HEK293 (cell line): ENCODE results near the gene HOXC5.

Experiments
- CTCF ChIA-PET: fragments of 350-600 bp; formaldehyde crosslinking; extraction: SDS; loops from one replicate; lab custom pipeline; 2021; ENCODE audit warnings: antibody characterized with exemption; lab: Yijun Ruan, JAX
- POLR2A ChIA-PET: fragments of 300-600 bp; formaldehyde crosslinking; extraction: SDS; loops from one replicate; lab custom pipeline; 2020; ENCODE audit warnings: antibody characterized with exemption, inconsistent platforms; lab: Yijun Ruan, JAX
- H3K27ac ChIP-seq: fragments of 200-500 bp; sonication (Bioruptor generic); 2 replicates; pipeline ENCODE4 v1.5.1; 2014; ENCODE audit warnings: low read depth, low read length, control low read depth, inconsistent platforms; ENCODE audit errors: extremely low read depth
- H3K36me3 ChIP-seq, 2 experiments: fragments of 200-500 bp in 1 of 2; sonication (Bioruptor generic) in 1 of 2; 1 replicate in 1 of 2; 2 replicates in 1 of 2; pipeline ENCODE4 v1.5.1; 2014 to 2017; ENCODE audit warnings: inconsistent platforms in 2 of 2, low read length in 2 of 2; ENCODE audit not compliant: control insufficient read depth in 2 of 2, insufficient read depth in 1 of 2
- H3K4me1 ChIP-seq: fragments of 200-500 bp; sonication (Bioruptor generic); 2 replicates; pipeline ENCODE4 v1.5.1; 2014; ENCODE audit warnings: mild to moderate bottlenecking, low read length, inconsistent platforms; ENCODE audit not compliant: control insufficient read depth, insufficient read depth
- H3K4me3 ChIP-seq: 2 replicates; pipeline ENCODE4 v1.5.1; 2011; ENCODE audit warnings: low read depth, mild to moderate bottlenecking, control low read depth, low read length, moderate library complexity
- H3K9me3 ChIP-seq: fragments of 200-500 bp; sonication (Bioruptor generic); 2 replicates; pipeline ENCODE4 v1.5.1; 2014; ENCODE audit warnings: low read depth, low read length, inconsistent platforms; ENCODE audit not compliant: control insufficient read depth, insufficient read depth
- HIC1 ChIP-seq: fragments of 450-650 bp; formaldehyde crosslinking; IDR thresholded peaks from 2 replicates; pipeline ENCODE4 v1.5.1; 2016; ENCODE audit warnings: missing biosample characterization, missing genetic modification characterization
- IKZF3 ChIP-seq: fragments of 450-650 bp; IDR thresholded peaks from 2 replicates; pipeline ENCODE4 v1.5.0; 2018; ENCODE audit warnings: missing biosample characterization, mild to moderate bottlenecking, missing genetic modification characterization, moderate library complexity
- KLF8 ChIP-seq: fragments of 450-650 bp; formaldehyde crosslinking; IDR thresholded peaks from 2 replicates; pipeline ENCODE4 v1.5.1; 2016; ENCODE audit warnings: missing biosample characterization, missing genetic modification characterization
- PRDM1 ChIP-seq: fragments of 450-650 bp; formaldehyde crosslinking; IDR thresholded peaks from 2 replicates; pipeline ENCODE4; 2016; ENCODE audit warnings: missing biosample characterization, missing genetic modification characterization
- ZNF10 ChIP-seq: fragments of 450-650 bp; formaldehyde crosslinking; IDR thresholded peaks from 2 replicates; pipeline ENCODE4 v1.5.1; 2017; ENCODE audit warnings: missing biosample characterization, missing genetic modification characterization
- ZNF174 ChIP-seq: fragments of 450-650 bp; formaldehyde crosslinking; IDR thresholded peaks from 2 replicates; pipeline ENCODE4 v1.5.0; 2017; ENCODE audit warnings: missing biosample characterization, mild to moderate bottlenecking, missing genetic modification characterization
- ZNF335 ChIP-seq: fragments of 450-650 bp; formaldehyde crosslinking; conservative IDR thresholded peaks from 2 replicates; pipeline ENCODE4 v1.5.1; 2016; ENCODE audit warnings: missing biosample characterization, missing genetic modification characterization
- ZNF394 ChIP-seq: fragments of 450-650 bp; formaldehyde crosslinking; IDR thresholded peaks from 2 replicates; pipeline ENCODE4 v1.5.1; 2016; ENCODE audit warnings: missing biosample characterization, missing genetic modification characterization, mild to moderate bottlenecking, moderate library complexity, borderline replicate concordance
- ZNF555 ChIP-seq: fragments of 450-650 bp; formaldehyde crosslinking; conservative IDR thresholded peaks from 2 replicates; pipeline ENCODE4 v1.5.1; 2017; ENCODE audit warnings: missing biosample characterization, mild to moderate bottlenecking, missing genetic modification characterization, inconsistent platforms
- ZNF561 ChIP-seq: fragments of 450-650 bp; IDR thresholded peaks from 2 replicates; pipeline ENCODE4 v1.5.1; 2018; ENCODE audit warnings: missing biosample characterization, missing genetic modification characterization, borderline replicate concordance
- ZNF629 ChIP-seq: fragments of 450-650 bp; formaldehyde crosslinking; IDR thresholded peaks from 2 replicates; pipeline ENCODE4 v1.5.1; 2017; ENCODE audit warnings: missing biosample characterization, missing genetic modification characterization
- ZNF830 ChIP-seq: fragments of 450-650 bp; IDR thresholded peaks from 2 replicates; pipeline ENCODE4 v1.5.0; 2018; ENCODE audit warnings: missing biosample characterization, missing genetic modification characterization, low read depth, mild to moderate bottlenecking, moderate library complexity
- TF ChIP-seq, protein P1 (sequence below): fragments of 450-650 bp; formaldehyde crosslinking; IDR thresholded peaks from 2 replicates; pipeline ENCODE4 v1.5.1; 2016; ENCODE audit warnings: missing biosample characterization, missing genetic modification characterization
- TF ChIP-seq, protein P2 (sequence below): fragments of 450-650 bp; formaldehyde crosslinking; IDR thresholded peaks from 2 replicates; pipeline ENCODE4 v1.5.1; 2016; ENCODE audit warnings: missing biosample characterization, missing genetic modification characterization
- TF ChIP-seq, protein P3 (sequence below): fragments of 450-650 bp; formaldehyde crosslinking; IDR thresholded peaks from 2 replicates; pipeline ENCODE4 v1.5.1; 2017; ENCODE audit warnings: missing biosample characterization, missing genetic modification characterization
- TF ChIP-seq, protein P4 (sequence below): fragments of 450-650 bp; formaldehyde crosslinking; IDR thresholded peaks from 2 replicates; pipeline ENCODE4 v1.5.1; 2016; ENCODE audit warnings: missing biosample characterization, missing genetic modification characterization
- TF ChIP-seq, protein P5 (sequence below): fragments of 450-650 bp; formaldehyde crosslinking; IDR thresholded peaks from 2 replicates; pipeline ENCODE4 v1.5.1; 2016; ENCODE audit warnings: missing biosample characterization, missing genetic modification characterization

HOXC5 gene

GRCh38 chr12:53992377-53992889 lies 40.4 kb upstream of the HOXC5 start:
- H3K27ac ChIP-seq: no peak overlapping the region; the same call in 1 of the 2 replicates
- no peak overlapping the region for H3K4me3 ChIP-seq
- TF ChIP-seq, protein P1, sequence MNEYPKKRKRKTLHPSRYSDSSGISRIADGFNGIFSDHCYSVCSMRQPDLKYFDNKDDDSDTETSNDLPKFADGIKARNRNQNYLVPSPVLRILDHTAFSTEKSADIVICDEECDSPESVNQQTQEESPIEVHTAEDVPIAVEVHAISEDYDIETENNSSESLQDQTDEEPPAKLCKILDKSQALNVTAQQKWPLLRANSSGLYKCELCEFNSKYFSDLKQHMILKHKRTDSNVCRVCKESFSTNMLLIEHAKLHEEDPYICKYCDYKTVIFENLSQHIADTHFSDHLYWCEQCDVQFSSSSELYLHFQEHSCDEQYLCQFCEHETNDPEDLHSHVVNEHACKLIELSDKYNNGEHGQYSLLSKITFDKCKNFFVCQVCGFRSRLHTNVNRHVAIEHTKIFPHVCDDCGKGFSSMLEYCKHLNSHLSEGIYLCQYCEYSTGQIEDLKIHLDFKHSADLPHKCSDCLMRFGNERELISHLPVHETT: no peak
- TF ChIP-seq, protein P2, sequence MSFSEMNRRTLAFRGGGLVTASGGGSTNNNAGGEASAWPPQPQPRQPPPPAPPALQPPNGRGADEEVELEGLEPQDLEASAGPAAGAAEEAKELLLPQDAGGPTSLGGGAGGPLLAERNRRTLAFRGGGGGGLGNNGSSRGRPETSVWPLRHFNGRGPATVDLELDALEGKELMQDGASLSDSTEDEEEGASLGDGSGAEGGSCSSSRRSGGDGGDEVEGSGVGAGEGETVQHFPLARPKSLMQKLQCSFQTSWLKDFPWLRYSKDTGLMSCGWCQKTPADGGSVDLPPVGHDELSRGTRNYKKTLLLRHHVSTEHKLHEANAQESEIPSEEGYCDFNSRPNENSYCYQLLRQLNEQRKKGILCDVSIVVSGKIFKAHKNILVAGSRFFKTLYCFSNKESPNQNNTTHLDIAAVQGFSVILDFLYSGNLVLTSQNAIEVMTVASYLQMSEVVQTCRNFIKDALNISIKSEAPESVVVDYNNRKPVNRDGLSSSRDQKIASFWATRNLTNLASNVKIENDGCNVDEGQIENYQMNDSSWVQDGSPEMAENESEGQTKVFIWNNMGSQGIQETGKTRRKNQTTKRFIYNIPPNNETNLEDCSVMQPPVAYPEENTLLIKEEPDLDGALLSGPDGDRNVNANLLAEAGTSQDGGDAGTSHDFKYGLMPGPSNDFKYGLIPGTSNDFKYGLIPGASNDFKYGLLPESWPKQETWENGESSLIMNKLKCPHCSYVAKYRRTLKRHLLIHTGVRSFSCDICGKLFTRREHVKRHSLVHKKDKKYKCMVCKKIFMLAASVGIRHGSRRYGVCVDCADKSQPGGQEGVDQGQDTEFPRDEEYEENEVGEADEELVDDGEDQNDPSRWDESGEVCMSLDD (tag by site-specific recombination): peak; percentile 5; the same call in 1 of the 2 replicates
- TF ChIP-seq ZNF629 (tag by site-specific recombination) (no peak), ZNF10 (tag by site-specific recombination) (no peak), KLF8 (0 out of 2 replicates have a peak, but pooled peaks have one; percentile 24), ZNF335 (tag by site-specific recombination) (0 out of 2 replicates have a peak, but pooled peaks have one; percentile 23), HIC1 (tag by site-specific recombination) (no peak), ZNF174 (tag by site-specific recombination) (no peak), PRDM1 (peak; percentile 63), ZNF555 (no peak)
- TF ChIP-seq, all 188 proteins: peak for 4
- no peaks in the 10 kb centered on the region for H3K36me3 ChIP-seq
- CTCF ChIA-PET: interaction anchor here (0.6 to 3.0 kb wide), 8 partner anchors 8 to 246 kb away, joined by 3 to 25 read pairs (median 6); partner anchors contain the start of gene HOXC10
- POLR2A ChIA-PET: no interaction called here
- peaks cover 44% of the 10 kb centered on the region for H3K4me1 ChIP-seq
- no peaks in the 10 kb centered on the region for H3K9me3 ChIP-seq

DNA sequence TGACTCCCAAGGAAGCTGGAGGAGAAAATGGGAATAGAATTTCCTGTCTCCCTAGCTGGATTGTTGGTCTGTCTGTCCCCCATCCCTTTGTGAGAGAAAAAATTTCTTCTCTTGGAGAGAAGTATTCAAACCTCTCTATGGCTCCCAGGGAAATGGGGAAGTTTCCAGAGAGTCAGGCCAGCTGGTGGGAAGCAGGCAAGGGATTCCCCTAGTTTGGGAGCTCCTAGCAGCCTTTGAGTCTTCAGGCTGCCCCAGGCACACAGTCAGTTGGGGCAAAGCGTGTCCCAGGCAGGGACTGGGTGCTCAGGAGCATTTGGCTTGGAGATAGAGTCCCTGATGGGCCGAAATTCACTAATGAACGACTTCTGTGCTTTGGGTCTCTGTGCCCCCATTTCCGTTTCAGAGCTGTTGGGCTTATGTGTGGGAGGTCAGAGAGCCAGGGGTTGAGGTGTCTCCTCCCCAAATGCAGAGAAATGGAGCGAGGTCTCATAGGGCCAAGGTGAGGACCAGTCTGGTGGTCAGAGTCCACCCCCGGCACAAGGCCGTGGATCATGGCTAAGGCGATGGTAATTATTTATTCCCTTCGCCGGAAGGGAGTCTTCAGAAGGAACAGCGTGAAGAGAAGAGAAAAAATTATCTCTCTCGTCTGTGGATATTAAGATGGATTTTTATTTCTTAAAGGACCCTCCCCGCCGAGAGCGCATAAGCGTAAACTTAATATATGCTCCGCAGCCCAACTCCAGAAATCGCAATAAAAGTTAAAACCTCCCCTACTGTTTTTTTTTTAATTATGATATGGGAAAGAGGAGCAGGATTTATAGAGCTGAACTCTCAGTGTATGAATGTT lies 39.5 kb upstream of the HOXC5 start:
- Histone ChIP-seq H3K9me3 (no peaks in the 10 kb centered on the region), H3K36me3 (no peaks in the 10 kb centered on the region), H3K4me1 (peaks cover 44% of the 10 kb centered on the region), H3K27ac (no peak overlapping the region; the same call in 1 of the 2 replicates), H3K4me3 (no peak overlapping the region)
- ChIA-PET POLR2A (interaction anchor here (0.6 kb wide), 1 partner anchor 24 kb away, joined by 5 read pairs; no protein-coding TSS in a partner anchor), CTCF (interaction anchor here (1.7 to 3.0 kb wide), 3 partner anchors 9 to 247 kb away, joined by 5 to 25 read pairs (median 10); partner anchors contain the start of gene HOXC10)
- TF ChIP-seq, protein P3, sequence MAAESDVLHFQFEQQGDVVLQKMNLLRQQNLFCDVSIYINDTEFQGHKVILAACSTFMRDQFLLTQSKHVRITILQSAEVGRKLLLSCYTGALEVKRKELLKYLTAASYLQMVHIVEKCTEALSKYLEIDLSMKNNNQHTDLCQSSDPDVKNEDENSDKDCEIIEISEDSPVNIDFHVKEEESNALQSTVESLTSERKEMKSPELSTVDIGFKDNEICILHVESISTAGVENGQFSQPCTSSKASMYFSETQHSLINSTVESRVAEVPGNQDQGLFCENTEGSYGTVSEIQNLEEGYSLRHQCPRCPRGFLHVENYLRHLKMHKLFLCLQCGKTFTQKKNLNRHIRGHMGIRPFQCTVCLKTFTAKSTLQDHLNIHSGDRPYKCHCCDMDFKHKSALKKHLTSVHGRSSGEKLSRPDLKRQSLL (tag by site-specific recombination): peak; percentile 89
- TF ChIP-seq, protein P4, sequence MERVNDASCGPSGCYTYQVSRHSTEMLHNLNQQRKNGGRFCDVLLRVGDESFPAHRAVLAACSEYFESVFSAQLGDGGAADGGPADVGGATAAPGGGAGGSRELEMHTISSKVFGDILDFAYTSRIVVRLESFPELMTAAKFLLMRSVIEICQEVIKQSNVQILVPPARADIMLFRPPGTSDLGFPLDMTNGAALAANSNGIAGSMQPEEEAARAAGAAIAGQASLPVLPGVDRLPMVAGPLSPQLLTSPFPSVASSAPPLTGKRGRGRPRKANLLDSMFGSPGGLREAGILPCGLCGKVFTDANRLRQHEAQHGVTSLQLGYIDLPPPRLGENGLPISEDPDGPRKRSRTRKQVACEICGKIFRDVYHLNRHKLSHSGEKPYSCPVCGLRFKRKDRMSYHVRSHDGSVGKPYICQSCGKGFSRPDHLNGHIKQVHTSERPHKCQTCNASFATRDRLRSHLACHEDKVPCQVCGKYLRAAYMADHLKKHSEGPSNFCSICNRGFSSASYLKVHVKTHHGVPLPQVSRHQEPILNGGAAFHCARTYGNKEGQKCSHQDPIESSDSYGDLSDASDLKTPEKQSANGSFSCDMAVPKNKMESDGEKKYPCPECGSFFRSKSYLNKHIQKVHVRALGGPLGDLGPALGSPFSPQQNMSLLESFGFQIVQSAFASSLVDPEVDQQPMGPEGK (tag by site-specific recombination): peak; percentile 13; the same call in 1 of the 2 replicates
- TF ChIP-seq, protein P5, sequence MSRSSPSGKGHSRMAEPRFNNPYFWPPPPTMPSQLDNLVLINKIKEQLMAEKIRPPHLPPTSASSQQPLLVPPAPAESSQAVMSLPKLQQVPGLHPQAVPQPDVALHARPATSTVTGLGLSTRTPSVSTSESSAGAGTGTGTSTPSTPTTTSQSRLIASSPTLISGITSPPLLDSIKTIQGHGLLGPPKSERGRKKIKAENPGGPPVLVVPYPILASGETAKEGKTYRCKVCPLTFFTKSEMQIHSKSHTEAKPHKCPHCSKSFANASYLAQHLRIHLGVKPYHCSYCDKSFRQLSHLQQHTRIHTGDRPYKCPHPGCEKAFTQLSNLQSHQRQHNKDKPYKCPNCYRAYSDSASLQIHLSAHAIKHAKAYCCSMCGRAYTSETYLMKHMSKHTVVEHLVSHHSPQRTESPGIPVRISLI (tag by site-specific recombination): no peak
- TF ChIP-seq ZNF830 (tag by site-specific recombination) (no peak), ZNF394 (tag by site-specific recombination) (no peak), IKZF3 (tag by site-specific recombination) (peak; percentile 69), ZNF561 (tag by site-specific recombination) (no peak)
- TF ChIP-seq, protein P2 (tag by site-specific recombination): no peak
